Esophagus squamous epithelium (tissue), 5 donors: Measurements from ENCODE around the gene SREBF2. TPM values are rescaled to one million over a fixed set of nuclear protein-coding genes. Genes with fewer than 3 reads are reported as not detected.
A peak's percentile ranks its signal among the peaks of the same experiment; 100 is the strongest.

Experiments used
- DNase-seq: peaks from one replicate; lab custom pipeline; 2025; lab: John Stamatoyannopoulos, UW
- H3K27ac ChIP-seq, 4 donors: fragments of 200-600 bp; sonication (generic); one replicate each; pipeline ENCODE4 v1.5.1; 2016 to 2019; ENCODE audit warnings: mild to moderate bottlenecking in 1 of 4
- H3K27me3 ChIP-seq, 4 donors: fragments of 200-600 bp; sonication (generic); 1 replicate in 3 of 4; 2 replicates in 1 of 4; pipeline versions ENCODE4 v1.5.1 to v1.6.0; 2017 to 2021; ENCODE audit warnings: antibody characterized with exemption in 1 of 4
- H3K36me3 ChIP-seq, 3 donors: fragments of 200-600 bp; sonication (generic); one replicate each; pipeline ENCODE4 v1.5.1; 2016 to 2019
- H3K4me1 ChIP-seq, 3 donors: fragments of 200-600 bp; sonication (generic); one replicate each; pipeline ENCODE4 v1.5.1; 2017 to 2019
- H3K4me3 ChIP-seq, 4 donors: fragments of 200-600 bp; sonication (generic); 1 replicate in 3 of 4; 2 replicates in 1 of 4; pipeline ENCODE4 v1.5.1; 2016 to 2019; ENCODE audit warnings: mild to moderate bottlenecking in 2 of 4, moderate library complexity in 1 of 4
- H3K9me3 ChIP-seq, 3 donors: fragments of 200-600 bp; sonication (generic); one replicate each; pipeline ENCODE4 v1.5.1; 2016 to 2019
- POLR2A ChIP-seq, 4 donors: fragments of 450-650 bp; IDR thresholded peaks; one replicate each; pipeline ENCODE4 v1.6.1; 2017; ENCODE audit warnings: antibody characterized with exemption in 4 of 4, mild to moderate bottlenecking in 4 of 4, moderate library complexity in 3 of 4
- WGBS, 2 donors: methylation state at CpG; one replicate each; pipeline ENCODE4 v1.1.5; 2018; 5-methylcytosine and 5-hydroxymethylcytosine counted together
- intact Hi-C: fragments of 100-400 bp; cut with DNase I; formaldehyde crosslinking; loops from one replicate; pipeline ENCODE4 v1.15.0; 2022
- total RNA-seq, 4 donors: library from RNA; depleted of rRNA; stranded (reverse); fragments of >200 nt; gene quantifications; one replicate each; pipeline ENCODE4 v1.1.0, GENCODE V29; 2016
- TF ChIP-seq, protein P1 (sequence below), 6 experiments: fragments of 450-650 bp in 4 of 6; fragments of 200-600 bp in 2 of 6; sonication (generic) in 2 of 6; IDR thresholded peaks; one replicate each; pipeline ENCODE4 v1.5.1; 2016 to 2019; ENCODE audit warnings: antibody characterized with exemption in 6 of 6, mild to moderate bottlenecking in 4 of 6, moderate library complexity in 4 of 6
- donor health status: DM: yes; HTN: yes; CAD: no.

SREBF2 gene
- total RNA-seq, 4 donors from 2014 or later = 72.8 to 138 (median 98.6) TPM

DNA sequence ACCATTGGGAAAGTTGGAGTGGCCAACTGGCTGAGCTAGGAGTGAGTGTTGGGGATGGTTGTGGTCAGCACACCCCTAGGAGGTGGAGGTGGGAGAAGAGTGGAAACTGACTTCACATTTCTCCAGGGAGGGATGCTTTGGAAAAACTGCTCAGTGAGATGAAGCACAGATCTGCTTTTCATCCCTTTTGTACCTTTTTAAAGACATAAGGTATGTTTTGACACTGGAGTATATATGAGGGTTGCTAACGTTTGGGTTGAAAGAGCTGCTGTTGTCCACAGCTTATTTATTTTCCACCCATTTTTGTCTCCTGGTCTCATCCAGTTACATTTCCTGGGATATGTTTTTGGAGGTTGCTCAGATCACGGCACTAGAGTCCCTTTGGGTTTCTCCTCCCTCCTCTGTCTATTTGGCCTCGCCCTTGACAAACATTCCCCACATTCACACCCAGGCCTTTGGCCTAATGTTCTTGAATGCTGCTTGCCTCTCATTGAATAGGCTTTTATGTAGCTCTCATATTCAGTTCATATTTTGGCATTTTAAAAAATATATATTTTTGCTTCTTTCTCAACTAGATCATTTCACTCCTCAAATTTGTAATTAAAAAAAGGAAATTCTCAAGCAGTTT is 8.3 kb downstream of the SREBF2 start:
- TF ChIP-seq, protein P1, sequence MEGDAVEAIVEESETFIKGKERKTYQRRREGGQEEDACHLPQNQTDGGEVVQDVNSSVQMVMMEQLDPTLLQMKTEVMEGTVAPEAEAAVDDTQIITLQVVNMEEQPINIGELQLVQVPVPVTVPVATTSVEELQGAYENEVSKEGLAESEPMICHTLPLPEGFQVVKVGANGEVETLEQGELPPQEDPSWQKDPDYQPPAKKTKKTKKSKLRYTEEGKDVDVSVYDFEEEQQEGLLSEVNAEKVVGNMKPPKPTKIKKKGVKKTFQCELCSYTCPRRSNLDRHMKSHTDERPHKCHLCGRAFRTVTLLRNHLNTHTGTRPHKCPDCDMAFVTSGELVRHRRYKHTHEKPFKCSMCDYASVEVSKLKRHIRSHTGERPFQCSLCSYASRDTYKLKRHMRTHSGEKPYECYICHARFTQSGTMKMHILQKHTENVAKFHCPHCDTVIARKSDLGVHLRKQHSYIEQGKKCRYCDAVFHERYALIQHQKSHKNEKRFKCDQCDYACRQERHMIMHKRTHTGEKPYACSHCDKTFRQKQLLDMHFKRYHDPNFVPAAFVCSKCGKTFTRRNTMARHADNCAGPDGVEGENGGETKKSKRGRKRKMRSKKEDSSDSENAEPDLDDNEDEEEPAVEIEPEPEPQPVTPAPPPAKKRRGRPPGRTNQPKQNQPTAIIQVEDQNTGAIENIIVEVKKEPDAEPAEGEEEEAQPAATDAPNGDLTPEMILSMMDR (IDR thresholded peaks at IDR 0.05) = no peak
- TF ChIP-seq POLR2A (IDR thresholded peaks at IDR 0.05) = no peak
- Histone ChIP-seq H3K9me3 (no peaks in the 10 kb centered on the region), H3K27me3 (no peaks in the 10 kb centered on the region), H3K4me3 (no peak overlapping the region), H3K4me1 (peaks cover 38 to 100% (median 72%) of the 10 kb centered on the region in 3 donors), H3K36me3 (peaks cover 0 to 11% (median 0%) of the 10 kb centered on the region in 3 donors), H3K27ac (peak overlapping the region; percentile 80 to 99 (median 90))
- DNase-seq = no peak
- intact Hi-C loops = no loop called here
- WGBS, 2 donors = 24 to 36% methylated on average over 3 of the region's 3 CpGs

DNA sequence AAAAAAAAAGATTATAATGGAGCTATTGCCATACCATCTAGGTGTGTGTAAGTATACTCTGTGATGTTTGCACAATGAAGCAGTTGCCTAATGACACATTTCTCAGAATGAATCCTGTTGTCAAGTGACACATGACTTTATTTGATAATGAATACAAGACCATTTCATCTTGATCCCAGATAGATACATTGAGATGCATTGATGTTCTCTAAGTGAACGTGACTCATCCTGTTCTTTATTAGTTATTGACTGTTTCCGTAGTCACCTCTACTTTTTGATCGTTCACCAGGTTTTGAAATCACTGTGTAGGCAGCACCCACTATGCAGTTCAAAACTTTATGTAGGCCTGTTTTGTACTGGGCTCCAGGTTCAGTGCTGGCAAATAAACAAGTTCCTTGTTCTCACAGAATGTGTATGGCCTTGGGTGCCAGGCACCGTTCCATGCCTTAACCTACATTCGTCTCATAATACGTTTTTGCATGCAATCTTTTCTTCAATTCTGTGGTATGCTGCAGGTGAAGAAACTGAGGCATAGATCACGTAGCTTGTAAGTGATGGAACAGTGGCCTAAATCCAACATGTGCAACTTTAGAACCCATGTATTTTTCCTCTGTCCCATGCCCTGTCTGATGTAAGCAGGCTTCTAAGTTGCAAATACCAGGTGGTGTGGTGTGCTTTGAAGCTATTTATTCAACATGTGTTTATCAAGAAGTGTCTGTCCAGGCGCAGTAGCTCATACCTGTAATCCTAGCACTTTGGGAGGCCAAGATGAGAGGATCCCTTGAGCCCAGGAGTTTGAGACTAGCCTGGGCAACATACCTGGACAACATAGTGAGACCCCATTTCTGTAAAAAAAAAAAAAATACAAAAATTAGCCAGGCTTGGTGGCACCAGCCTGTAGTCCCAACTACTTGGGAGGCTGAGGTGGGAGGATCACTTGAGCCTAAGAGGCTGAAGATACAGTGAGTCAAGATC is 10.4 kb downstream of the SREBF2 start:
- WGBS, 2 donors = 30 to 37% methylated on average over 8 of the region's 8 CpGs
- Histone ChIP-seq H3K27me3 (no peaks in the 10 kb centered on the region), H3K4me1 (peaks cover 48 to 100% (median 88%) of the 10 kb centered on the region in 3 donors), H3K4me3 (no peak overlapping the region), H3K27ac (peak overlapping the region; percentile 6 to 99 (median 90)), H3K36me3 (no peaks in the 10 kb centered on the region), H3K9me3 (no peaks in the 10 kb centered on the region)
- intact Hi-C loops = no loop called here
- no peak for TF ChIP-seq POLR2A (IDR thresholded peaks at IDR 0.05)
- TF ChIP-seq, protein P1 (IDR thresholded peaks at IDR 0.05) = no peak
- DNase-seq = no peak

DNA sequence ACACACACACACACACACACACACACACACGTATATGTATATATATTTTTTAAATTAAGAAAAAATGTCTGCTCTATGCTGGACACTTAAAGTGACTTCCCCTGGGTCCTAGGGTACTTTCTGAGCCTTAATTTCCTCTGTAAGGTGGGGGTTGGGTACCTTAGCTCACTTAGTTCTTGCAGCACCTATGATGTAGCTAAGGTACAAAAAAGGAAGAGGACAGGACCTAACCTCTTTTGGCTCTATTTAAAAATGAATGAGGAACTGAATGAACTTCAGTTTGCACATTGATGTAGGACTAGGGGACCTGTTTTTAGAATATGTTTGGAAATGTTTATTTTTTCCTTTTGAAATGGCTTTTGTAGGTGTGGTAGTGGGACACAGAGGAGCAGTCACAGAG is 11.1 kb downstream of the SREBF2 start:
- Histone ChIP-seq H3K4me3 (no peak overlapping the region), H3K27me3 (no peaks in the 10 kb centered on the region), H3K9me3 (no peaks in the 10 kb centered on the region), H3K36me3 (no peaks in the 10 kb centered on the region), H3K27ac (peak overlapping the region; percentile 30 to 99 (median 90)), H3K4me1 (peaks cover 50 to 100% (median 89%) of the 10 kb centered on the region in 3 donors)
- intact Hi-C loops = no loop called here
- DNase-seq = no peak
- WGBS, 2 donors = 43 to 44% methylated on average over 1 of the region's 1 CpG
- TF ChIP-seq POLR2A (IDR thresholded peaks at IDR 0.05) = no peak
- TF ChIP-seq, protein P1 (IDR thresholded peaks at IDR 0.05) = no peak

DNA sequence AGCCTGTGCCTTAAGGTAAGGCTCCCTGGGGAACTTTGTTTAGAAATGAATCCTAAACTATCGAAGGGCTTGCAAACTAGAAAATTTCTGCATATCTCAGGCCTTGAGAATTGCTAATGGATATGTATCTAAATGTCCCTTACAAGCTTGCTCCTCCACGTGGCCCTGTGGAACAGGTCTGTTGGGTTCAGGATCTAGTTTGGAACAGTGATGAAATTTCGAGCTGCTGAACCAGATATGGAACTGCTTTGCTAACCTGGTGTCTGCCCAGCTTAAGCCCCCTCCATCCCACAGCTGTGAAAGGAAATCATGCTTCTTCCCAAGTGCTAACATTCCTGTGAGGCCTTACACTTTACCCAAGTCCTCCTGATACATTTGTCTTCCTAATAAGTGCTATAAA is 11.6 kb downstream of the SREBF2 start:
- no peak for TF ChIP-seq POLR2A (IDR thresholded peaks at IDR 0.05)
- 33 to 38% methylated on average over 3 of the region's 3 CpGs for WGBS, 2 donors
- no peak for DNase-seq
- H3K4me1 ChIP-seq = peaks cover 47 to 100% (median 86%) of the 10 kb centered on the region in 3 donors
- H3K27ac ChIP-seq = peak overlapping the region; percentile 77 to 99 (median 90)
- H3K27me3 ChIP-seq = no peaks in the 10 kb centered on the region
- no peak overlapping the region for H3K4me3 ChIP-seq
- no peaks in the 10 kb centered on the region for H3K36me3 ChIP-seq
- intact Hi-C loops = no loop called here
- no peaks in the 10 kb centered on the region for H3K9me3 ChIP-seq

DNA sequence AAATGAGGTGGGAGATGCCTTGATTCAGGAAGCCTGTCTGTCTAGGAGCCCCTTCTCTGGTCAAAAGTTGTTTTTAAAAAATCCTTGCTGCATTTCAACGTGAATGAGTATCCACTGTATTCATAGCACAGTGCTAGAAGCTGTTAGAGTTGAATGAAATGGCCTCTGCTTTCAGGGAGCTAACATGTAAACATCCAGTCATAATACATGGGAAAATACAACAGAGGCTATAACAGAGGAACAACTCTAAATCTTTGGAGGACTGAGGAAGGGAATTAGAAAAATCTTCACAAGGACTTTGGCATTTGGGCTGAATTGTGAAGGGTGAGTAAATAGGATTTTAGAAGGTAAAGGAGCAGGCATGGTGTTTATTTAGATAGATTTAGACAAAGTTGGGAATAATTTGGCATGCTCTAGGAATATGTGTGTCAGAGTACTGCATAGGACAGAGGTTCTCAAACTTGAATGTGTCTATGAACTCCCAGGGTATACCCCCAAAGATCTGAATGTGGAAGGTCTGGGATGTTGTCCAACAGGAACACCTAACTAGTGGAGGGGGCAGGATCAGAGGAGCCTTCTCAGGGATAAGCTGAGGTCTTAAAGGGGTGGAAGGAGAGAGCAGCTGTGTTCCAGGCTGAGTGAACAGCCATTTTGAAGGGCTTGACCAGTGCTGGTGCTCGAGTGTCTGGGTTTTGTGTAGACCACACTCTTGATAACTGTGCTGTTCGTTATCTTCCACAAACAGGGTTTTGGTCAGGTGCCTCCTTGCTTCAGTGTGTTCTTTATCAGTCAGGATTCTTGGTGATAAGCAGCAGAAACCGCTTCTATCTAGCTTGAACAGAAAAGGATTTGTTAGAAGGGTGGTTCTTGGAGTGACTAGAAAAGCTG is 12.7 kb downstream of the SREBF2 start:
- intact Hi-C loops = no loop called here
- 33 to 42% methylated on average over 4 of the region's 4 CpGs for WGBS, 2 donors
- Histone ChIP-seq H3K9me3 (no peaks in the 10 kb centered on the region), H3K27ac (peak overlapping the region; percentile 77 to 99 (median 90)), H3K27me3 (no peaks in the 10 kb centered on the region), H3K36me3 (peaks cover 0 to 10% (median 0%) of the 10 kb centered on the region in 3 donors), H3K4me1 (peaks cover 39 to 95% (median 75%) of the 10 kb centered on the region in 3 donors), H3K4me3 (no peak overlapping the region)
- no peak for TF ChIP-seq POLR2A (IDR thresholded peaks at IDR 0.05)
- TF ChIP-seq, protein P1 (IDR thresholded peaks at IDR 0.05) = no peak
- no peak for DNase-seq
